CD4-positive, alpha-beta T cell treated with Interleukin-17A for 1 hour (primary cell): ENCODE data around the gene IRX1.

Experiments used
- DNase-seq: peaks from one replicate; pipeline ENCODE4 v3.0.0-alpha.2; 2020

IRX1 gene

DNA sequence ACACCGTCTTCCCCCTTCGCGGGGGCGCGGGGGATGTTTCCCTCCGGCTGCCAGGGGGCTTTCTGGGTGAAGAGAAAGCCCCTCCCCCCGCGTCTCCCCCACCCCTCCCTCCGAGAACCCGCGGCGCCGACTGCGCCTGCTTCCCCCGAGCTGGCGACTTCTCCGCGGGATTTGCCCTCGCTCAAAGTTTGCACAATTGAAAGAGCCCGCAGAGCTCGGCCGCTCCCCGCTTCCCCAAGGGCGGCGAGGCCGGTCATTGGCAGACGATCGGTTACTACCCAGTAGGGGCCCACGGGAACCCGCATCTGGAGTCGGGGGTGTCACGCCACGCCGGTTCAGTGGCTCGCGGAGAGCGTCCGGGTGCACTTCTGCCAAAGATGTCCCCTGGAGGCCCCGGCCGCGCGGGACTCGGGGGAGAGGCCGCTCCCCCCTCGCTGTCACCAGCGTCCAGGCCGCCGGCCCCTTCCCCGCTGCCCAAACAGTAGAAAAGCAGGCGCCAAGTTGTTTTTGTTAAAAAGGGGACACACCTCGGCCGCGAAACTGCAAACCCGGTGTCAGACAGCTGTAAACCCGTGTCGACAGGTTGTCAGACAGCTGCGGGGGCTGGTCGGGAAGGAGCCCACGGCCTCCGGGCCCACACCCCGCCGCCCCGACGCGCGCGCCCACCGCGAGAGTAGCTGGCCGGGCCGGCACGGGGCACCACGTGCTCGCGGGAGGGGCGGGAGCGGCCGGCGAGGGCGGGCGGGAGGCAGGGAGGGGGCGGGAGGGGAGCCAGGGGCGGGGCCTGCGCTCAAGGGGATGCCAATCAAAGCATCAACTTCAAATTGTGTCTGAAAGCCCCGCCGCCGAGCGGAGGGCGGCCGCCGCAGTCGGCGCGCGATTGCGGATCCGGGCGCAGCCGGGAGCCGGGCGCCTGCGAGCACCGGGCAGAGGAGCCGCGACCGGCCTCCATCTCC is at the start of gene IRX1:
Gene IRX1, plus strand, starts transcription at position 827 of the 956 bp plus-strand sequence. CDS start 274 bp downstream, outside the sequence.
- no peak for DNase-seq

GRCh38 chr5:3546028-3546427 is 49.6 kb upstream of the IRX1 start:
- no peak for DNase-seq

- DNase-seq = no peak
These were observed 31.5 kb upstream of the IRX1 start for GRCh38 chr5:3564116-3564515.

DNA sequence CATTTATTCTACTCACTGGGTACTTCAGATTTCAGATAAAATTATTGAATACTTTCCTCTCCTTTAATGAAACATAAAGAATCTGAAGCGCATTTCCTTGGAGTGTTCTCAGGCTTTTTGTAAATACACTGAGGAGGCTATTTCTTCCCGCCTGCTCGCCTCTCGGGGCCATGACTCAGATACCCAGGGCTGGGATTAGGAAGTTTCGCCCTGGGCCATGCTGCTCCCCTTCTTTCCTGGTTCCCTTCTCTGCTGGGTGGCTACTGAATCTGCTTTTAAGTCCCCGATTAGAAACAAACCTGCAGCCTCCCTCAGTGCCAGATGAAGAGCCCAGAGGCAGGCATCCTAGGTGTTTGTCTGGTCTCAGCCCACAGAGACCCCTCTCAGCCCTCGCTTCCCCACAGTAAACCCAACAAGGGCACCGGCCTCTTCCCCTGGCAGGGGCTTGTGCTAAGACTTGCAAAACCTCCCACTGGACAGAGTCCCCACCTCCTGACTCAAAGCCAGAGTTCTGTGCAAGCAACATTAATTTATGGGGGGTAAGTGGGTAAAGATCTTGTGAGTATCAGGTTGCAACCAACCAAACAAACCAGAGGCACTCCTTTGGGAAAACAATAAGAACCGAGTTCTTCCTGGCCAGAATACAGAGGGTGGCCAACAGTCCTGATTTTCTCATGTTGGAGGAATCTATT is 30.7 kb upstream of the IRX1 start:
- DNase-seq = no peak

- DNase-seq = no peak
These were observed 10.7 kb upstream of the IRX1 start for GRCh38 chr5:3584724-3585531.

DNA sequence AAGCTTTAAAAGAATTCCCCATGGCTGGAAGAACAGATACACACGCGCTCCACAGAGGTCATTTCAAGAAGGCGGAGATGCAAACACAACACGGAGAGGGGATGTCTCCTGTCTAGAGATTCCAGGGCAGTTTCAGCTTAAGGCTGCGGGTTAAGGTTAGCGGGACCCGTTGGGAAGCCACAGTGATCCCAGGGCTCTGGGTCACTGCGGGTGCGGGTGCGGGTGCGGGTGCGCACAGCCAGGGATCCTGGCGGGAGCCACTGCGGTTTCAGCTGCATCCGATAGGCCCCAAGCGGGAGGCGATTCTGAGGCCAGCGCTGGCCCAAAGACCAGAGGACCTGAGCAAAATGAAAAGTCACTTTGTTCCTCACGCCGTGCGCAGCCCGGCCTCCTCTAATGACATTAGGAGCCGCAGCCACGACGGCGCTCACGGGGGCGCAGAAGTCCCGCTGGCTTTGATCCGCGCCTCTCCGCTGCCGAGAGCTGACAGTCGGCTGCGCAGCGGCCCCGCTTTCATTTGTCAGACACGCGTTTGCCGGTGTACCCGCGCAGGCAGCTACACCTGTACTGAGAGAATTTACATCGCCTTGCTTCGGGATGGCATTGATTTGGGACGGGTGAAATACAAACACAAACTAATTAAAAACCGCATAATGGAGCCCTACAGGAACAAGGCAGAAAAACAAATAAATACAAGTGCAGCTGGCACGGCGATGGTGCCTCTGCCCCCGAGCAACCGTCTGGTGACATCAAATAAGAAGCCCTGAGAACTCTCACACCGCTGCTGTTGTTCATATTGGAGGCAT is 5.3 kb upstream of the IRX1 start:
- DNase-seq = no peak

- no peak for DNase-seq
These were observed 4.4 kb upstream of the IRX1 start for GRCh38 chr5:3590967-3591900.

- DNase-seq = no peak
These were observed 3.3 kb upstream of the IRX1 start for GRCh38 chr5:3592298-3592697.

DNA sequence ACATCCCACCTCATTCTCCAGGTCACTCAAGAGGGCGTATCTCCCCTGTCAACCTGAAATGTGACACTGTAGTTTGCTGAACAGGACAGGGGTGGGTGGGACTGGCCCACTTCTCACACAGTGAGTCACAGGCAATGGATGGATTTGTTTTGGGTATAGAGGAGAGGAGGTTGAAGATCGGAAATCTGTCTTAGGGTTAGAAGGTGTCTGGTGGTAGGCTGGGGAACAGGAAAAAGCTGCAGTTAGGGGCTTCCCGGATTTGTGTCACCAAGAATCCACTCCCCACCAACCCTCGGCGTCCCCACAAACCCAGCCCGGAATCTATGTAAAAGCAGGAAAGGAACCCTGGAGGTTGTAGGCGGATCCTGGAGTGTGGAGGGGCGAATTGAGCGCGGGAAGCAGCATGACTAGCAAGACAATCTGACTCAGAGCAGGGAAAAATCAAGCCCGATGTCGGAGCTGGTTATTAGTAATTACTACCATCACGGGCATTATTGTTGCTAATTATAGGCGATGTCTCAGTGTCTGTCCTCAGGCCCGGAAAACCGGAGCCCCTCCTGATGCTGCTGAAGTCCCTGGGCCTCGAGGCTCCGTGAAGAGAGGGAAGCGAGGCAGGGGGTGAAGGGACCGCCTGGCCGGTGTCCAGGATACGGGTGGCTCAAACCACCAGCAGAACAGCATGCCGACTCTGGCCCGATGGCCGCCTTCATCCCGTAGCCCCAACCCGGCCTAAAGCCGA is 1.7 kb upstream of the IRX1 start:
- DNase-seq = no peak

GRCh38 chr5:3594510-3595005 is 1.1 kb upstream of the IRX1 start:
- no peak for DNase-seq

DNA sequence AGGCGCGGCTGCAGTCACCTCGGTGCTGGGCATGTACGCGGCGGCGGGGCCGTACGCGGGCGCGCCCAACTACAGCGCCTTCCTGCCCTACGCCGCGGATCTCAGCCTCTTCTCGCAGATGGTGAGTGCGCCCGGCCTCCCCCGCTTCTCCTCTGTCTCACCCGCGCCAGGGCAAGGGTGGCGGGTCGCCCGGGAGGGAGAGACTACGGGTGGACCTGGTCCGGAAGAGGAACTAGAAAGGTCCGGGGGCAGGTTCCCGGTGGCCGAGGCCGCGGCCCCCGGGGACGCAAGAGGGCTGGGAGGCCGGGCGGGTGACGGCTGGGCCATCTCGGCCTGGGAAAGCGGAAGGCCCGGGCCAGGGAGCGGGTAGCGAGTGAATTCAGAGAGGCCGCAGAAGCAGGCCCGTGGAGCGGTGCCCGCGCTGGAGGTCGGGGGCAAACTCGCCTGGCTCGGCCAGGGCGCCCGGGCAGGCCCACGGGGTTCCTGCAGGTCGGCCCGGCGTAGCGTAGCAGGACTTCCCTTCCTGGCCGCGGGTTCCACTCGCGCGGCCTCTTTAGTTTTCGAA is 711 bp downstream of the IRX1 start:
- no peak for DNase-seq

DNA sequence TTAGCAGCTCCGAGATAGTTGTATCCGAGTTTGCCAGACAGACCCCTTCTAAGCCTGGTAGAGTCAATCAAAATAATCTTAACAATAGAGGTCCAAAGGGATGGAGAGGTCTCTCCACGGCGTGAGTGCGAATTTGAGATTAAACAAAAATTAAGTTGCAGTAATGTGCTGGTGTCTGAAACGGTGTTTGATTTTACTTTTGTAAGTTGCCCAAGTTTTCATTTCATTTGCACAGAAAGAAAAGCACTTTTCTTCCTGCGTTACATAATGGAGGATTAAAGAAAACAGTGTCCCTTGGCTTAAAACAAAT is 1.2 kb downstream of the IRX1 start:
- no peak for DNase-seq

DNA sequence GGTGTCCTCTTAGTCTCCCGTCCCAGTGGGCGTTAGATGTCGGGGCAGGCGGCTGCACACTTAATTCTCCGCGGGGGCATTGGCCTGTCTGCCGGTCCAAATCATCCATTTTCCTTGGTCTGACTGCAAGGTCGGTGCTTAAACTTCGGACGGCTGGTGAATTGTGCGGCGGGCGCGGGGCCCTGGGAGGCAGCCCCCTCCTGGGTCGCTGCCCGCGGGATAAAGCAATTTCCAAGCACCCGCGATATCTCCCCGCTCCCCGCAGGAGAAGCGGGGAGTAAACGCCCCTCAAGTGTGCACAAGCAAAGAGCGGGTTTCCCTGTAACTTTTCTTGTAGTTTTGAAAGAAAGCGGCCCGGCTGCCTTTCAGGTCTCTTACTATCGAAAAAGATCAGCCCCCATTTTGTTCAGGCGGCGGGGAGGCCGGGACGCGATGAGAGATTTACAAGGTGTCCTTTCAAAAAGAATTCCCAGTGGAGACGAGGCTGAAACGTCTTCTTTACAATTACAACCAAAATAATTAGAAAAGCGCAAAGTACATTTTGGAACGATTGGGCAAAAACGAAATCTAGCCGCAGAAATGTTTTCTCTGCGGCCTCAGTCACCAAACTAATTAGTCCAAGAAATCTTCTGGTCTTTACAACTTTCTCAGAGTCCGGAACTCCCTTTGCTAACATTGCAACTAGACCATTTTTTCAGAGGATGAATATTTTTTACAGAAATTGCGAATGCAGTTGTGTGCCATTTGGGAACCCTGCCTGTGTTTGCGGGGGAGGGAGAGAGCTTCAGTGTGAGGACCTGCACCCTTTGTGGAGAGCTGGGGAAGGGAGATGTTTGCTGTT is 1.8 kb downstream of the IRX1 start:
- no peak for DNase-seq

DNA sequence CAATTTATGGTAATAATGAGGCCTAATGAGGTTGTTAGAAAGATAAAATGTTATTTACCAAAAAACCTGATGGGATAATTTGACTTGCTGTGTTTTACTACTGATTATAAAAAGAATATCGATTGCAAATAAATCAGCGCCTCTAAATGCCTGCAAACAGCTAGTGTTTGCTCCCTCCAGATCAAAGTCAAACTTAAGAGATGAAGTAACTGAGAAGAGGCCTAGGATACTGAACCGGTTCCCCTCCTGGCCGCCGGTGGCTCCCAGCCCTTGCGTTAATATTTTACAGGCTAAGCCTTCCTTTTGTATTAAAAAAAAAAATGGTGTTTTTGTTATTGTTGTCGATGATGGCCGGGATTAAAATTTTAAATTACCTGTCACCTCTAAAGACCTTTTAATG is 2.6 kb downstream of the IRX1 start:
- no peak for DNase-seq

- no peak for DNase-seq
These were observed 3.2 kb downstream of the IRX1 start for GRCh38 chr5:3598769-3599211.

DNA sequence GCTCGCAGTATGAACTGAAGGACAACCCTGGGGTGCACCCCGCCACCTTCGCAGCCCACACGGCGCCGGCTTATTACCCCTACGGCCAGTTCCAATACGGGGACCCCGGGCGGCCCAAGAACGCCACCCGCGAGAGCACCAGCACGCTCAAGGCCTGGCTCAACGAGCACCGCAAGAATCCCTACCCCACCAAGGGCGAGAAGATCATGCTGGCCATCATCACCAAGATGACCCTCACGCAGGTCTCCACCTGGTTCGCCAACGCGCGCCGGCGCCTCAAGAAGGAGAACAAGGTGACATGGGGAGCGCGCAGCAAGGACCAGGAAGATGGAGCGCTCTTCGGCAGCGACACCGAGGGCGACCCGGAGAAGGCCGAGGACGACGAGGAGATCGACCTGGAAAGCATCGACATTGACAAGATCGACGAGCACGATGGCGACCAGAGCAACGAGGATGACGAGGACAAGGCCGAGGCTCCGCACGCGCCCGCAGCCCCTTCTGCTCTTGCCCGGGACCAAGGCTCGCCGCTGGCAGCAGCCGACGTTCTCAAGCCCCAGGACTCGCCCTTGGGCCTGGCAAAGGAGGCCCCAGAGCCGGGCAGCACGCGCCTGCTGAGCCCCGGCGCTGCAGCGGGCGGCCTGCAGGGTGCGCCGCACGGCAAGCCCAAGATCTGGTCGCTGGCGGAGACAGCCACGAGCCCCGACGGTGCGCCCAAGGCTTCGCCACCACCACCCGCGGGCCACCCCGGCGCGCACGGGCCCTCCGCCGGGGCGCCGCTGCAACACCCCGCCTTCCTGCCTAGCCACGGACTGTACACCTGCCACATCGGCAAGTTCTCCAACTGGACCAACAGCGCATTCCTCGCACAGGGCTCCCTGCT is 3.8 kb downstream of the IRX1 start:
- no peak for DNase-seq

- no peak for DNase-seq
These were observed 4.8 kb downstream of the IRX1 start for GRCh38 chr5:3600106-3601060.
